GM12878 (cell line): ENCODE results near the gene TBX4. TPM values are rescaled to one million over a fixed set of nuclear protein-coding genes. Genes with fewer than 3 reads are reported as not detected.
"Not testable (repeated sequence)": the region's sequence is repeated elsewhere in the genome, so short reads cannot be mapped to it uniquely, and the experiment has no call there.

Source experiments
- ATAC-seq: fragments of 200-7000 bp; cut with Tn5 transposase; 3 replicates; pipeline ENCODE4 v1.9.1; 2020; ENCODE audit warnings: mild to moderate bottlenecking, moderate library complexity
- BruUV-seq: library from RNA; stranded (reverse); fragments of 400-500 nt; replicated peaks from 2 replicates; lab custom pipeline; 2021; lab: Mats Ljungman, UMichigan
- CTCF ChIA-PET: fragments of 300-600 bp; sonication (Branson Sonifier 250); formaldehyde crosslinking; extraction: SDS; loops from one replicate; lab custom pipeline; 2021; ENCODE audit warnings: inconsistent platforms; lab: Yijun Ruan, JAX
- POLR2A ChIA-PET: fragments of 350-600 bp; formaldehyde crosslinking; extraction: SDS; loops from one replicate; lab custom pipeline; 2021; ENCODE audit warnings: inconsistent platforms; lab: Charles Lee
- RAD21 ChIA-PET: fragments of 300-600 bp; sonication (Branson Sonifier 250); formaldehyde crosslinking; loops from one replicate; lab custom pipeline; 2023; ENCODE audit warnings: antibody characterized with exemption; ENCODE audit not compliant: unreplicated experiment; lab: Charles Lee
- SMC1A ChIA-PET: fragments of 300-600 bp; sonication (Branson Sonifier 250); formaldehyde crosslinking; loops from one replicate; lab custom pipeline; 2023; ENCODE audit not compliant: unreplicated experiment, uncharacterized antibody; lab: Charles Lee
- DNase-seq: peaks from one replicate; pipeline ENCODE4 v3.0.0-alpha.2; 2011; ENCODE audit warnings: low read depth, low spot score
- FAIRE-seq: peaks from 3 replicates; lab custom pipeline; 2011; peaks lifted over from hg19 to GRCh38; lab: Jason Lieb, UNC
- H2AFZ ChIP-seq: 2 replicates; pipeline ENCODE4 v1.6.0; 2011; ENCODE audit warnings: low read depth, low read length, control low read depth; ENCODE audit not compliant: control insufficient read depth
- H3K27ac ChIP-seq: 2 replicates; pipeline ENCODE4 v1.5.1; 2011; ENCODE audit warnings: control low read depth; ENCODE audit not compliant: control insufficient read depth, insufficient read depth
- H3K27me3 ChIP-seq, 2 experiments: replicated peaks in 1 of 2; 2 replicates each; pipeline versions ENCODE4 v1.6.0 to v1.6.1; 2011; ENCODE audit warnings: low read length in 1 of 2; ENCODE audit not compliant: control insufficient read depth in 2 of 2, insufficient read depth in 2 of 2
- H3K36me3 ChIP-seq, 2 experiments: 2 replicates each; pipeline ENCODE4 v1.5.1; 2011; ENCODE audit warnings: low read length in 1 of 2; ENCODE audit not compliant: control insufficient read depth in 2 of 2, insufficient read depth in 2 of 2
- H3K4me1 ChIP-seq: 2 replicates; pipeline ENCODE4 v1.6.1; 2011; ENCODE audit warnings: mild to moderate bottlenecking, low read length, moderate library complexity, mixed read lengths; ENCODE audit not compliant: control insufficient read depth, insufficient read depth
- H3K4me2 ChIP-seq: 2 replicates; pipeline ENCODE4 v1.6.0; 2011; ENCODE audit warnings: control low read depth; ENCODE audit not compliant: control insufficient read depth, insufficient read depth
- H3K4me3 ChIP-seq: fragments of 200-600 bp; sonication (generic); 2 replicates; pipeline ENCODE4 v1.5.1; 2016
- H3K79me2 ChIP-seq: 2 replicates; pipeline ENCODE4 v1.6.0; 2011; ENCODE audit warnings: low read length; ENCODE audit not compliant: control insufficient read depth, insufficient read depth
- H3K9ac ChIP-seq: 2 replicates; pipeline ENCODE4 v1.8.0; 2011; ENCODE audit warnings: low read length, control low read depth, mixed read lengths; ENCODE audit not compliant: control insufficient read depth, insufficient read depth
- H3K9me3 ChIP-seq: replicated peaks from 3 replicates; pipeline ENCODE4 v1.5.1; 2011; ENCODE audit warnings: mild to moderate bottlenecking, low read length; ENCODE audit not compliant: control insufficient read depth, insufficient read depth
- H4K20me1 ChIP-seq: 2 replicates; pipeline ENCODE4 v1.6.0; 2011; ENCODE audit not compliant: control insufficient read depth, insufficient read depth
- FOXM1 ChIP-seq: IDR thresholded peaks from 2 replicates; pipeline ENCODE4 v1.6.1; 2012; ENCODE audit warnings: low read depth, mild to moderate bottlenecking, inconsistent platforms, low read length, moderate library complexity
- NFXL1 ChIP-seq: fragments of 450-650 bp; IDR thresholded peaks from 2 replicates; pipeline ENCODE4 v1.6.1; 2017; ENCODE audit warnings: antibody characterized with exemption, mild to moderate bottlenecking, borderline replicate concordance
- RAD51 ChIP-seq: fragments of 450-650 bp; IDR thresholded peaks from 2 replicates; pipeline ENCODE4 v1.6.1; 2016; ENCODE audit warnings: moderate library complexity, mild to moderate bottlenecking, inconsistent platforms
- ZNF207 ChIP-seq: fragments of 450-650 bp; IDR thresholded peaks from 2 replicates; pipeline ENCODE4 v1.6.1; 2014; ENCODE audit warnings: antibody characterized with exemption, mild to moderate bottlenecking, borderline replicate concordance
- WGBS: methylation state at CpG from one replicate; pipeline ENCODE4 v1.1.6; 2016; ENCODE audit warnings: low lambda C conversion rate; ENCODE audit not compliant: insufficient replicate concordance, insufficient coverage; ENCODE audit errors: missing lambda C conversion rate; 5-methylcytosine and 5-hydroxymethylcytosine counted together
- in situ Hi-C: fragments of 300-500 bp; cut with MboI; formaldehyde crosslinking; loops from 9 replicates; pipeline ENCODE4 v1.14.3; 2018; ENCODE audit warnings: mixed read lengths
- intact Hi-C: fragments of 100-400 bp; cut with micrococcal nuclease; formaldehyde crosslinking; loops from one replicate; pipeline ENCODE4 v1.14.2; 2022; ENCODE audit not compliant: unreplicated experiment
- polyA plus RNA-seq, 11 experiments: library from polyadenylated mRNA; depleted of rRNA in 4 of 11; unstranded in 6 of 11; stranded (reverse) in 5 of 11; fragments of >200 nt; fragmentation: Nextera tagmentation in 4 of 11; fragmentation: Illumina TruSeq in 1 of 11; extraction: Ambion mirVana in 4 of 11; extraction: Trizol in 1 of 11; gene quantifications; 1 replicate in 1 of 11; 2 replicates in 10 of 11; pipeline versions ENCODE4 v1.2.1 to v1.2.3, GENCODE V29; 2011 to 2016; ENCODE audit warnings: inconsistent platforms in 2 of 11, missing spikeins in 2 of 11, low read depth in 1 of 11
- total RNA-seq, 4 experiments: library from RNA; depleted of rRNA in 3 of 4; stranded (reverse); fragments of >200 nt in 3 of 4; fragmentation: Illumina TruSeq in 1 of 4; extraction: Trizol in 1 of 4; gene quantifications; 2 replicates each; pipeline versions ENCODE4 v1.2.1 to v1.2.3, GENCODE V29; 2013 to 2021

TBX4 gene
- total and polyA plus RNA-seq, 10 of the 15 experiments (the other 5 are each of a cell fraction or from before 2014, with no cell fraction given), result 0.01 TPM; not detected in 9

DNA sequence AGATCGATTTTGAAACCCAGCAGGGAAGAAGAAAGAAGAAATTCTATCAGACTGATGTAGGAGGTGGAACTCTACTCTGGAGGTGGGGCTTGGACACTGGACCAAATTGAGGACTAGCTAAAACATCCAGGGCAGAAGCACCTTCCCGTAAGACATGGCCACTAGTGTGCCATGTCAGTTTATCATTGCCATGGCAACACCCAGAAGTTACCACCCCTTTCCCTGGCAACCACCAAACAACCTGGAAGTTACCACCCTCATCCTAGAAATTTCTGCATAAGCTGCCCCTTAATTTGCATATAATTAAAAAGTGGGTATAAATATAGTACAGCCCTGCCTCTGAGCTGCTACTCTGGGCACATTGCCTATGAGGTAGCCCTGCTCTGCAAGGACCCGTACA is 72.1 kb downstream of the TBX4 start:
- ChIA-PET CTCF (interaction anchor here (2.2 kb wide), 1 partner anchor 10 kb away, joined by 8 read pairs; no protein-coding TSS in a partner anchor), POLR2A (no interaction called here), RAD21 (no interaction called here), SMC1A (no interaction called here)
- no peaks in the 10 kb centered on the region for H3K36me3 ChIP-seq
- no peak for DNase-seq
- no peaks in the 10 kb centered on the region for H3K4me1 ChIP-seq
- no peak overlapping the region for H3K4me2 ChIP-seq
- no peak overlapping the region for H3K27ac ChIP-seq
- no peaks in the 10 kb centered on the region for H3K27me3 ChIP-seq
- no peak overlapping the region for H3K4me3 ChIP-seq
- TF ChIP-seq FOXM1, result no peak
- peak; percentile 33; the same call in 1 of the 2 replicates for TF ChIP-seq NFXL1
- TF ChIP-seq RAD51, result no peak
- TF ChIP-seq ZNF207, result no peak
- no peaks in the 10 kb centered on the region for H3K9me3 ChIP-seq
- no peaks in the 10 kb centered on the region for H4K20me1 ChIP-seq
- no peaks in the 10 kb centered on the region for H3K79me2 ChIP-seq
- in situ Hi-C loops, result no loop called here
- intact Hi-C loops, result no loop called here
- no peak for FAIRE-seq
- no peak overlapping the region for H3K9ac ChIP-seq
- no TSS peak for BruUV-seq
- WGBS, result 28% methylated on average over 3 of the region's 3 CpGs
- ATAC-seq, result no peak
- H2AFZ ChIP-seq, result no peak overlapping the region

DNA sequence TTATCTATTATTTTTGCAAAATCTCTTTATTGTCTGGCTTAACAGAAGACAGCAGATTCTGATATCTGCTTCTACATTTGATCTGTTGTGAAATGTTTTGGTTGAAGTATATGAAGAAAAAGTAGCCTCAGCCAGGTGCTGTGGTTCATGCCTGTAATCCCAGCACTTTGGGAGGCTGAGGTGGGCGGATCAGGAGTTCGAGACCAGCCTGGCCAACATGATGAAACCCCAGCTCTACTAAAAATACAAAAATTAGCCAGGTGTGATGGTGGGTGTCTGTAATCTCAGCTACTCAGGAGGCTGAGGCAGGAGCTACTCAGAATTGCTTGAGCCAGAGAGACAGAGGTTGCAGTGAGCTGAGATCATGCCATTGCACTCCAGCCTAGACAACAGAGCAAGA is 75.2 kb downstream of the TBX4 start:
- FAIRE-seq, in situ Hi-C loops, H3K27me3 ChIP-seq, BruUV-seq, H3K79me2 ChIP-seq, intact Hi-C loops, H3K4me3 ChIP-seq, POLR2A ChIA-PET, H3K27ac ChIP-seq, H3K4me1 ChIP-seq, ATAC-seq, CTCF ChIA-PET, H2AFZ ChIP-seq, H3K4me2 ChIP-seq, H3K36me3 ChIP-seq, SMC1A ChIA-PET, H3K9ac ChIP-seq, H4K20me1 ChIP-seq, H3K9me3 ChIP-seq, DNase-seq, RAD21 ChIA-PET: not testable (repeated sequence)
- WGBS, result 0% methylated on average over 2 of the region's 2 CpGs
